SK-N-SH treated with all-trans-retinoic acid at 6 μM for 48 hours (cell line): ENCODE data around the gene GMNN.

Experiments used
- CREB5 ChIP-seq: fragments of 250-450 bp; sonication (Bioruptor Pico); IDR thresholded peaks from 2 replicates; pipeline ENCODE4 v1.5.1; 2020; ENCODE audit warnings: low read depth, mild to moderate bottlenecking, moderate library complexity
- PPARA ChIP-seq: fragments of 250-450 bp; sonication (Bioruptor Pico); IDR thresholded peaks from 2 replicates; pipeline ENCODE4 v1.5.0; 2020; ENCODE audit warnings: mild to moderate bottlenecking, borderline replicate concordance
- RARB ChIP-seq: fragments of 250-450 bp; sonication (Bioruptor Pico); IDR thresholded peaks from 2 replicates; pipeline ENCODE4 v1.8.0; 2021; ENCODE audit warnings: mild to moderate bottlenecking, moderate library complexity
- TSHZ2 ChIP-seq: fragments of 250-450 bp; sonication (Bioruptor Pico); IDR thresholded peaks from 2 replicates; pipeline ENCODE4 v1.5.0; 2020; ENCODE audit warnings: mild to moderate bottlenecking, moderate library complexity
- ZC3H10 ChIP-seq: fragments of 250-450 bp; sonication (Bioruptor Pico); IDR thresholded peaks from 2 replicates; pipeline ENCODE4 v1.5.1; 2021; ENCODE audit warnings: mild to moderate bottlenecking, moderate library complexity
- ZFP30 ChIP-seq: fragments of 450-650 bp; formaldehyde crosslinking; IDR thresholded peaks from 2 replicates; pipeline ENCODE4 v1.5.0; 2022; ENCODE audit warnings: mild to moderate bottlenecking, moderate library complexity
- ZNF565 ChIP-seq: fragments of 450-650 bp; formaldehyde crosslinking; conservative IDR thresholded peaks from 2 replicates; pipeline ENCODE4 v1.5.0; 2020; ENCODE audit warnings: low read depth, mild to moderate bottlenecking, moderate library complexity
- ZNF70 ChIP-seq: fragments of 450-650 bp; formaldehyde crosslinking; IDR thresholded peaks from 2 replicates; pipeline ENCODE4 v1.5.0; 2020; ENCODE audit warnings: mild to moderate bottlenecking, moderate library complexity
- ZNF8 ChIP-seq: fragments of 450-650 bp; formaldehyde crosslinking; IDR thresholded peaks from 2 replicates; pipeline ENCODE4 v1.5.0; 2020; ENCODE audit warnings: mild to moderate bottlenecking, moderate library complexity

- TF ChIP-seq ZNF565 (CRISPR knock-in tag) = no peak
- TF ChIP-seq PPARA (CRISPR knock-in tag) = no peak
- no peak for TF ChIP-seq ZNF70
- no peak for TF ChIP-seq CREB5
- no peak for TF ChIP-seq ZC3H10 (CRISPR knock-in tag)
- no peak for TF ChIP-seq RARB (CRISPR knock-in tag)
- TF ChIP-seq ZFP30 (CRISPR knock-in tag) = no peak
- no peak for TF ChIP-seq TSHZ2 (CRISPR knock-in tag)
- TF ChIP-seq ZNF8 (CRISPR knock-in tag) = no peak
Measured at GRCh38 chr6:24744911-24745310, 29.8 kb upstream of the GMNN start.
